IMR-90 (cell line): ENCODE measurements around the gene MAPK8IP3. TPM values are rescaled to one million over a fixed set of nuclear protein-coding genes. Genes with fewer than 3 reads are reported as not detected.

Source experiments
- ATAC-seq: fragments of 200-7000 bp; cut with Tn5 transposase; 2 replicates; pipeline ENCODE4 v1.9.1; 2020; ENCODE audit warnings: low read depth, mild to moderate bottlenecking, moderate library complexity
- BruUV-seq: library from RNA; stranded (reverse); fragments of 400-500 nt; replicated peaks from 2 replicates; lab custom pipeline; 2021; lab: Mats Ljungman, UMichigan
- CTCF ChIA-PET: fragments of 300-600 bp; formaldehyde crosslinking; extraction: SDS; loops from one replicate; lab custom pipeline; 2021; ENCODE audit warnings: antibody characterized with exemption; lab: Yijun Ruan, JAX
- POLR2A ChIA-PET: fragments of 300-600 bp; sonication (Branson Sonifier 250); formaldehyde crosslinking; loops from one replicate; lab custom pipeline; 2022; ENCODE audit warnings: antibody characterized with exemption; ENCODE audit not compliant: unreplicated experiment; lab: Charles Lee
- DNase-seq: peaks from one replicate; pipeline ENCODE4 v3.0.0; 2013
- H2AFZ ChIP-seq: replicated peaks from 2 replicates; pipeline ENCODE3; 2013; ENCODE audit warnings: low read length, mild to moderate bottlenecking; ENCODE audit not compliant: poor library complexity
- H2AK5ac ChIP-seq: 2 replicates; pipeline ENCODE4 v1.6.1; 2013; ENCODE audit warnings: low read depth, low read length, inconsistent platforms
- H2AK9ac ChIP-seq: replicated peaks from 2 replicates; pipeline ENCODE3; 2013; ENCODE audit warnings: mild to moderate bottlenecking, low read depth, low read length, moderate library complexity; ENCODE audit not compliant: poor library complexity
- H2BK120ac ChIP-seq: 2 replicates; pipeline ENCODE4 v1.6.1; 2013; ENCODE audit warnings: low read depth, low read length, inconsistent platforms
- H2BK15ac ChIP-seq: 3 replicates; pipeline ENCODE4 v1.6.1; 2013; ENCODE audit warnings: low read depth, low read length, inconsistent platforms
- H2BK20ac ChIP-seq: 2 replicates; pipeline ENCODE4 v1.6.1; 2013; ENCODE audit warnings: low read depth, mild to moderate bottlenecking, inconsistent platforms, low read length, moderate library complexity
- H2BK5ac ChIP-seq: 2 replicates; pipeline ENCODE4 v1.6.1; 2013; ENCODE audit warnings: mild to moderate bottlenecking, low read depth, low read length, inconsistent platforms; ENCODE audit not compliant: poor library complexity, severe bottlenecking
- H3K14ac ChIP-seq: replicated peaks from 2 replicates; pipeline ENCODE4 v1.6.1; 2013; ENCODE audit warnings: low read depth, low read length, inconsistent platforms
- H3K18ac ChIP-seq: 2 replicates; pipeline ENCODE4 v1.6.1; 2013; ENCODE audit warnings: low read depth, low read length, control low read depth
- H3K23ac ChIP-seq: 2 replicates; pipeline ENCODE4 v1.6.1; 2013; ENCODE audit warnings: low read depth, low read length, inconsistent platforms
- H3K27ac ChIP-seq: 2 replicates; pipeline ENCODE4 v1.5.1; 2013; ENCODE audit warnings: mild to moderate bottlenecking, control low read depth, low read length; ENCODE audit not compliant: insufficient read depth
- H3K27me3 ChIP-seq: 2 replicates; pipeline ENCODE4 v1.6.1; 2013; ENCODE audit warnings: low read length; ENCODE audit not compliant: control insufficient read depth, insufficient read depth
- H3K36me3 ChIP-seq: 2 replicates; pipeline ENCODE4 v1.6.1; 2013; ENCODE audit warnings: low read length, mixed read lengths; ENCODE audit not compliant: control insufficient read depth, insufficient read depth
- H3K4ac ChIP-seq: 2 replicates; pipeline ENCODE4 v1.6.1; 2013; ENCODE audit warnings: low read depth, low read length, inconsistent platforms
- H3K4me1 ChIP-seq: 2 replicates; pipeline ENCODE4 v1.6.1; 2013; ENCODE audit warnings: low read length, mixed read lengths; ENCODE audit not compliant: control insufficient read depth, insufficient read depth
- H3K4me2 ChIP-seq: 2 replicates; pipeline ENCODE4 v1.6.1; 2013; ENCODE audit warnings: low read depth, mild to moderate bottlenecking, control low read depth, low read length, moderate library complexity
- H3K4me3 ChIP-seq: 2 replicates; pipeline ENCODE4 v1.5.1; 2013; ENCODE audit warnings: low read depth, mild to moderate bottlenecking, control low read depth, low read length, moderate library complexity; ENCODE audit not compliant: insufficient read depth
- H3K56ac ChIP-seq: 2 replicates; pipeline ENCODE4 v1.6.1; 2013; ENCODE audit warnings: low read length, inconsistent platforms; ENCODE audit not compliant: insufficient read depth; ENCODE audit errors: extremely low read depth
- H3K79me1 ChIP-seq, 2 experiments: 2 replicates each; pipeline ENCODE4 v1.6.1; 2013; ENCODE audit warnings: low read length in 2 of 2, inconsistent platforms in 1 of 2, low read depth in 1 of 2
- H3K9ac ChIP-seq: 2 replicates; pipeline ENCODE4 v1.6.1; 2013; ENCODE audit warnings: low read depth, low read length, control low read depth
- H3K9me1 ChIP-seq: 2 replicates; pipeline ENCODE4 v1.6.1; 2013; ENCODE audit warnings: low read length, inconsistent platforms; ENCODE audit not compliant: insufficient read depth
- H3K9me3 ChIP-seq: 2 replicates; pipeline ENCODE4 v1.6.1; 2013; ENCODE audit warnings: low read length; ENCODE audit not compliant: control insufficient read depth, insufficient read depth
- H4K20me1 ChIP-seq: 2 replicates; pipeline ENCODE4 v1.6.1; 2013; ENCODE audit warnings: low read length, inconsistent platforms; ENCODE audit not compliant: insufficient read depth
- H4K5ac ChIP-seq: 2 replicates; pipeline ENCODE4 v1.6.1; 2013; ENCODE audit warnings: mild to moderate bottlenecking, low read depth, low read length, control low read depth
- H4K8ac ChIP-seq, 2 experiments: 2 replicates each; pipeline ENCODE4 v1.6.1; 2013; ENCODE audit warnings: low read depth in 2 of 2, low read length in 2 of 2, control low read depth in 1 of 2, inconsistent platforms in 1 of 2
- H4K91ac ChIP-seq: 2 replicates; pipeline ENCODE4 v1.6.1; 2013; ENCODE audit warnings: low read depth, low read length, inconsistent platforms; ENCODE audit not compliant: insufficient read depth
- MAZ ChIP-seq: IDR thresholded peaks from 2 replicates; pipeline ENCODE4 v1.6.1; 2012; ENCODE audit warnings: low read depth, mild to moderate bottlenecking, low read length, improper control_type of control experiment, moderate library complexity, borderline replicate concordance
- WGBS, 2 experiments: methylation state at CpG; one replicate each; pipeline versions ENCODE4 v1.1.5 to v1.1.7; 2013; ENCODE audit warnings: missing lambda C conversion rate in 2 of 2; ENCODE audit not compliant: insufficient read length in 1 of 2; ENCODE audit errors: extremely low coverage in 2 of 2; 5-methylcytosine and 5-hydroxymethylcytosine counted together
- dilution Hi-C: fragments of 300-500 bp; cut with HindIII; formaldehyde crosslinking; loops from one replicate; pipeline ENCODE4 v1.14.3; 2018; ENCODE audit warnings: low sequenced_read_pairs; ENCODE audit not compliant: unreplicated experiment
- in situ Hi-C: fragments of 300-500 bp; cut with MboI; formaldehyde crosslinking; loops from 3 replicates; pipeline ENCODE4 v1.14.3; 2019; ENCODE audit warnings: low sequenced_read_pairs, inconsistent platforms, mixed read lengths
- intact Hi-C: fragments of 100-400 bp; cut with micrococcal nuclease; formaldehyde crosslinking; loops from 2 replicates; pipeline ENCODE4 v1.10.0; 2022
- polyA plus RNA-seq, 3 experiments: library from polyadenylated mRNA; depleted of rRNA; stranded (reverse); fragments of >200 nt; gene quantifications; 2 replicates each; pipeline ENCODE4 v1.2.3, GENCODE V29; 2012; ENCODE audit warnings: low replicate concordance in 1 of 3
- total RNA-seq: library from RNA; depleted of rRNA; stranded (reverse); fragments of >200 nt; gene quantifications from 2 replicates; pipeline ENCODE4 v1.2.3, GENCODE V29; 2012

MAPK8IP3 gene
- total and polyA plus RNA-seq, 2 of the 4 experiments (the other 2 are of a cell fraction), result 17.0 to 69.1 TPM

DNA sequence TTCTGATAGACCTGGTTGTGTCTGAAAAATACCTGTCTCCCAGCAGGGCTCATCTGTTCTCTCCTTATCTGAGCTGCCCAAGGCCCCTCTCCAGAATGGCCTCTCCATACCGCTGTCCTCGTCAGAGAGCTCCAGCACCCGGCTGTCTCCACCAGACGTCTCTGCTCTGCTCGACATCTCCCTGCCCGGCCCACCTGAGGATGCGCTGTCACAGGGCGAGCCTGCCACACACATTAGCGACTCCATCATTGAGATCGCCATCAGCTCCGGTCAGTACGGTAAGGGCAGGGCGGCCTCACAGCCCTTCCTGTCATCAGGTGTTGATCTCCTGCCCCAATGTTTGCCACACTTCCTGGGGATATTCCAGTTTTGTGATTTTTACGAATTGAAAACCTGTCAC lies 38.1 kb upstream of the MAPK8IP3 start:
- no peak overlapping the region for H2BK15ac ChIP-seq
- CTCF ChIA-PET, result no interaction called here
- H2AK9ac ChIP-seq, result no peak overlapping the region
- no peaks in the 10 kb centered on the region for H4K20me1 ChIP-seq
- intact Hi-C loops, result no loop called here
- POLR2A ChIA-PET, result no interaction called here
- ATAC-seq, result no peak
- no peak overlapping the region for H2AK5ac ChIP-seq
- H3K4me1 ChIP-seq, result no peaks in the 10 kb centered on the region
- H3K9me1 ChIP-seq, result peaks cover 3% of the 10 kb centered on the region
- no peak overlapping the region for H2BK20ac ChIP-seq
- BruUV-seq, result no TSS peak
- peaks cover 87% of the 10 kb centered on the region for H3K36me3 ChIP-seq
- no peak overlapping the region for H3K4me2 ChIP-seq
- no peak overlapping the region for H2AFZ ChIP-seq
- 95% methylated on average over 13 of the region's 14 CpGs; no CpG with 5 or more reads in 1 of the 2 experiments for WGBS, 2 experiments
- no peak overlapping the region for H2BK5ac ChIP-seq
- H4K91ac ChIP-seq, result no peak overlapping the region
- dilution Hi-C loops, result no loop called here
- no peak overlapping the region for H3K18ac ChIP-seq
- no peak overlapping the region for H3K4me3 ChIP-seq
- H3K9ac ChIP-seq, result no peak overlapping the region
- H3K27ac ChIP-seq, result no peak overlapping the region
- no peak for DNase-seq
- no peaks in the 10 kb centered on the region for H3K27me3 ChIP-seq
- no peak for TF ChIP-seq MAZ
- no peak overlapping the region for H3K56ac ChIP-seq
- peaks cover 3 to 9% of the 10 kb centered on the region in 2 experiments; a peak in 3 of 4 replicates for H3K79me1 ChIP-seq
- no peak overlapping the region for H4K8ac ChIP-seq
- H3K4ac ChIP-seq, result no peak overlapping the region
- H3K9me3 ChIP-seq, result no peaks in the 10 kb centered on the region
- in situ Hi-C loops, result no loop called here
- H3K23ac ChIP-seq, result no peak overlapping the region
- H3K14ac ChIP-seq, result no peak overlapping the region
- no peak overlapping the region for H4K5ac ChIP-seq
- no peak overlapping the region for H2BK120ac ChIP-seq
